Transverse colon (tissue), 4 donors: Measurements from ENCODE around the gene SLC24A4. TPM values are rescaled to one million over a fixed set of nuclear protein-coding genes. Genes with fewer than 3 reads are reported as not detected.

Experiments used
- DNase-seq: peaks from one replicate; pipeline ENCODE4 v3.0.0-alpha.2; 2019
- H3K27ac ChIP-seq, 4 donors: fragments of 200-600 bp; sonication (generic); 2 replicates each; pipeline ENCODE4 v1.5.1; 2016 to 2018; ENCODE audit warnings: inconsistent platforms in 4 of 4
- H3K27me3 ChIP-seq: fragments of 200-600 bp; sonication (generic); 2 replicates; pipeline ENCODE4 v1.5.1; 2017; ENCODE audit warnings: inconsistent platforms
- H3K36me3 ChIP-seq, 4 donors: fragments of 200-600 bp; sonication (generic); 2 replicates each; pipeline ENCODE4 v1.5.1; 2017 to 2019; ENCODE audit warnings: inconsistent platforms in 4 of 4
- H3K4me1 ChIP-seq, 4 donors: fragments of 200-600 bp; sonication (generic); 2 replicates each; pipeline ENCODE4 v1.5.1; 2017 to 2020; ENCODE audit warnings: inconsistent platforms in 4 of 4
- H3K4me3 ChIP-seq, 4 donors: fragments of 200-600 bp; sonication (generic); 1 replicate in 1 of 4; 2 replicates in 3 of 4; pipeline versions ENCODE4 v1.5.1 to v1.6.1; 2017 to 2019; ENCODE audit warnings: inconsistent platforms in 4 of 4
- H3K9me3 ChIP-seq, 2 donors: fragments of 200-600 bp; sonication (generic); 2 replicates each; pipeline ENCODE4 v1.5.1; 2017 to 2019; ENCODE audit warnings: inconsistent platforms in 2 of 2
- CTCF ChIP-seq, 5 experiments: fragments of 200-600 bp in 3 of 5; fragments of 450-650 bp in 2 of 5; sonication (generic) in 3 of 5; IDR thresholded peaks; 1 replicate in 2 of 5; 2 replicates in 3 of 5; pipeline ENCODE4 v1.5.1; 2016 to 2017; ENCODE audit warnings: antibody characterized with exemption in 5 of 5, inconsistent platforms in 3 of 5, mild to moderate bottlenecking in 2 of 5, moderate library complexity in 1 of 5
- EP300 ChIP-seq: sonication (generic); formaldehyde crosslinking; IDR thresholded peaks from one replicate; pipeline ENCODE4 v1.6.1; 2017; ENCODE audit warnings: antibody characterized with exemption, low read depth
- POLR2A ChIP-seq: fragments of 450-650 bp; IDR thresholded peaks from one replicate; pipeline ENCODE4 v1.6.1; 2016; ENCODE audit warnings: antibody characterized with exemption, mild to moderate bottlenecking, moderate library complexity
- POLR2AphosphoS5 ChIP-seq, 3 donors: sonication (generic); formaldehyde crosslinking; IDR thresholded peaks; one replicate each; pipeline ENCODE4 v1.6.1; 2016; ENCODE audit warnings: antibody characterized with exemption in 3 of 3
- WGBS, 2 donors: methylation state at CpG; one replicate each; pipeline ENCODE4 v1.1.5; 2018; ENCODE audit warnings: low coverage in 1 of 2; 5-methylcytosine and 5-hydroxymethylcytosine counted together
- in situ Hi-C, 4 donors: fragments of 200-750 bp; cut with MboI; loops; one replicate each; pipeline versions ENCODE4 v1.15.0 to v1.15.1; 2017; ENCODE audit warnings: low sequenced_read_pairs in 3 of 4, low pct_ligation_motif_present in 1 of 4, low pct_unique_long_range_greater_than_20kb in 1 of 4
- intact Hi-C: fragments of 100-400 bp; cut with DNase I; formaldehyde crosslinking; loops from one replicate; pipeline ENCODE4 v1.15.1; 2023; ENCODE audit warnings: low total_unique reads
- total RNA-seq, 4 donors: library from RNA; depleted of rRNA; stranded (reverse); fragments of >200 nt; gene quantifications; one replicate each; pipeline ENCODE4 v1.1.0, GENCODE V29; 2016

SLC24A4 gene
- total RNA-seq, 4 donors from 2014 or later = 0.27 to 0.48 TPM; not detected in 2

DNA sequence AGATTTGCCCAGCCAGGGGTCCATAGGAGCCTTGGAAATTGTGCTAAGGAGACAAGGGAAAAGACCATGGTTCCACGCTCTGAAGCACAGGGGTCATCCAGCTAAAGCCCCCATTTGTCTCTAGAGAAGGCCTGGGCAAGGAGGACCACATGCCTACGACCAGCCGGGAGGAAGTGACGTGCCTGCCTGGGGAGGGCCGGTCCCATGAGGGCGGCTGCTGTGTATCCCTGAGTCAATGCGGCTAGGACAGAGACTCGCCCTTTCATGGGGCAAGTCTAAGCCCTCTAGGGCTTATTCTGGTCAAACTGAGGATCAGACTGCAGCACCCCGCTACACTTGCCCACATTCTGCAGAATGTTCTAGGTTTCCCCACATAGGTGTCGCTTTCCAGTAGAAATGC is 170.1 kb downstream of the SLC24A4 start:
- DNase-seq = no peak
- H3K4me3 ChIP-seq = no peak overlapping the region
- no peak overlapping the region for H3K27ac ChIP-seq
- no peaks in the 10 kb centered on the region for H3K4me1 ChIP-seq
- 91% methylated on average over 10 of the region's 10 CpGs; no CpG with 5 or more reads in 1 of the 2 donors for WGBS, 2 donors
- H3K36me3 ChIP-seq = no peaks in the 10 kb centered on the region
- TF ChIP-seq POLR2AphosphoS5 (IDR thresholded peaks at IDR 0.05) = no peak
- no peak for TF ChIP-seq EP300
- TF ChIP-seq POLR2A = no peak
- TF ChIP-seq CTCF (IDR thresholded peaks at IDR 0.05) = no peak
- no peaks in the 10 kb centered on the region for H3K27me3 ChIP-seq
- no peaks in the 10 kb centered on the region for H3K9me3 ChIP-seq
- in situ Hi-C loops (no loop called here), intact Hi-C loops (no loop called here)

- DNase-seq = no peak
- Histone ChIP-seq H3K9me3 (no peaks in the 10 kb centered on the region), H3K27me3 (no peaks in the 10 kb centered on the region), H3K4me3 (no peak overlapping the region), H3K27ac (no peak overlapping the region), H3K36me3 (no peaks in the 10 kb centered on the region), H3K4me1 (no peaks in the 10 kb centered on the region)
- WGBS, 2 donors = 89% methylated on average over 16 of the region's 16 CpGs; no CpG with 5 or more reads in 1 of the 2 donors
- in situ Hi-C loops = no loop called here
- intact Hi-C loops = no loop called here
- TF ChIP-seq POLR2AphosphoS5 (IDR thresholded peaks at IDR 0.05) = no peak
- no peak for TF ChIP-seq CTCF (IDR thresholded peaks at IDR 0.05)
- no peak for TF ChIP-seq POLR2A
- no peak for TF ChIP-seq EP300
Measured at GRCh38 chr14:92493492-92493891, 170.5 kb downstream of the SLC24A4 start.

DNA sequence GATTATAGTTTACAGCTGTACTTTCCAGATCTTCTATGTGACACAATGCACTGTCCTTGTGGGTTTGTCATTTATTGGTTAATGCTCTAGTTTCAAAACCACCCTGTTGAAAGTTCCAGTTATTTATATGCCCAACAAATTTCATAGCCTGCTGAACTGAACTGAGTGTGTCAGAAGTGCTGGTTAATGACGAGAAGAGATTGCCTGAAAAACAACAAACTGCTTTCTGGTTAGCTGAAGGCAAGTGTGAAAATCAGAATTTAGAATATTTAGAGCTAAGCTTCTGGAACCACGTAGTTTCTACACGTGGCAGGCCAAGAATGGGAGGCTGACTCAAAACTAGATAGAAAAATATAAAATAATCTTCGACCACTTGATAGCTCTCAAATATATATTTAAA is 171.5 kb downstream of the SLC24A4 start:
- DNase-seq = no peak
- intact Hi-C loops = no loop called here

DNA sequence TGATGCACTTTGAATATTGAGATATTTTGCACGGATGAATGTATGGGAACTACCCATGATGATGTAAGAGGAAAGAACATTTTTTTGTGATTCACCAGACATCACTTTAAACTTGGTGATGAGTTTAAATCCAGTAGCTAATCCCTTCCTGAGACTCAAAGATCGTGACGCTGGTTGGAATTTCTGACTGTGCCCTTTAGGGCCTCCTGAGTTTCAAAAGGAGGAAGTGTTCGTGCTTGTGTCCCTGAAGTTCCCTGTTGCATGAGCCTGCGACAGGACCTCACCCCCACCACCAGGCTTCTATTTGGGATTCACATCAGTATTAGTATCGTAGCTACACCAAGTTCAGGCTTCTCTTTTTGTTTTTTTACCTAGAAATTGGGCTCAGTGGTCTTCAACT is 172.1 kb downstream of the SLC24A4 start:
- no peaks in the 10 kb centered on the region for H3K4me1 ChIP-seq
- in situ Hi-C loops (no loop called here), intact Hi-C loops (no loop called here)
- no peak overlapping the region for H3K27ac ChIP-seq
- WGBS, 2 donors = 73 to 75% methylated on average over 3 to 6 of the region's 6 CpGs
- H3K36me3 ChIP-seq = no peaks in the 10 kb centered on the region
- H3K9me3 ChIP-seq = no peaks in the 10 kb centered on the region
- H3K4me3 ChIP-seq = no peak overlapping the region
- no peak for DNase-seq
- no peak for TF ChIP-seq POLR2A
- TF ChIP-seq EP300 = no peak
- TF ChIP-seq CTCF (IDR thresholded peaks at IDR 0.05) = no peak
- TF ChIP-seq POLR2AphosphoS5 (IDR thresholded peaks at IDR 0.05) = no peak
- H3K27me3 ChIP-seq = no peaks in the 10 kb centered on the region

More for the DNA sequence above, 171.5 kb downstream of the SLC24A4 start:
- no peaks in the 10 kb centered on the region for H3K4me1 ChIP-seq
- H3K27ac ChIP-seq = no peak overlapping the region
- TF ChIP-seq POLR2A (no peak), EP300 (no peak), CTCF (IDR thresholded peaks at IDR 0.05) (no peak), POLR2AphosphoS5 (IDR thresholded peaks at IDR 0.05) (no peak)
- H3K4me3 ChIP-seq = no peak overlapping the region
- 64 to 80% methylated on average over 4 of the region's 4 CpGs for WGBS, 2 donors
- H3K9me3 ChIP-seq = no peaks in the 10 kb centered on the region
- H3K27me3 ChIP-seq = no peaks in the 10 kb centered on the region
- in situ Hi-C loops = no loop called here
- H3K36me3 ChIP-seq = no peaks in the 10 kb centered on the region
